Middle frontal gyrus (tissue), 1 donor: ENCODE measurements around the gene GRIA1.

Source experiments
- DNase-seq: peaks from one replicate; pipeline ENCODE4 v3.0.0-alpha.2; 2015; ENCODE audit warnings: low spot score; ENCODE audit errors: extremely low spot score

The GRIA1 gene

DNA sequence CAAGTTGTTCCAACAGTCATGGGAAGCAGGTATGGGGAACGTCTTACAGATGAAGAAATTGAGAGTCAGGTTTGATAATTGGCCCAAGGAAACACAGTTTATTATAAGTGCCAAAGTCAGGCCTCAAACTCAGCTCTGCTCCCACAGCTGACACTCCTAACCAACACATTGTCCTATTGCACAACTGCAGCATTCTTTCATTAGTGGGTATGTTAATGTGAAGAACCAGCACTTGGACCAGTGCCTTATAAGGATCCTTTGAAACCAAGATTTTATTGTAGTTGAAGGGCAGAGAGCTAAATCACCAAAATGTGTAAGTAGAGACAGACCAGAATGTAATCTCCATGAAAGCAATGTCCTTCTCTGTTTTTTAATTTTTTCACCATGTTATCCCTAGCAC lies 56.1 kb downstream of the GRIA1 start:
- DNase-seq, result no peak

GRCh38 chr5:153551537-153552079 lies 61.1 kb downstream of the GRIA1 start:
- no peak for DNase-seq

DNA sequence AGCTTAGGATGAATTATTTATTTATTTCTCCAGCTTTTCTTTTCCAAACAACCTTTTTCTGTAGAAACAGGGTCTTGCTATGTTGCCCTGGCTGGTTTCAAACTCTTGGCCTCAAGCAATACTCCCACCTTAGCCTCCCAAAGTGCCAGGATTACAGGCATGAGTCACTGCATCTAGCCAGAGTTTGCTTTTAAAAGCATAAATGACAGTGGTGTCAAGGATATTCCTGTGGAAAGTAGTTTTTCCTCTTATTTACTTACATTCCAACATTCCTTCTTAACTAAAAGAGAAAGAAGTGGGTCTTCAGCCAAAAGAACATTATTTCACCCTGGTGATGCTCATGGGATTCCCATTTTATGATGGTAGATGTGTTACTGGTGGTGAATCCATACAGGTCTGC lies 62.4 kb downstream of the GRIA1 start:
- DNase-seq, result no peak

GRCh38 chr5:153555420-153556114 lies 65.1 kb downstream of the GRIA1 start:
- DNase-seq, result no peak

- no peak for DNase-seq
Observed at GRCh38 chr5:153558957-153559356, 68.5 kb downstream of the GRIA1 start.

GRCh38 chr5:153559926-153560325 lies 69.5 kb downstream of the GRIA1 start:
- no peak for DNase-seq

GRCh38 chr5:153562189-153562588 lies 71.7 kb downstream of the GRIA1 start:
- no peak for DNase-seq

GRCh38 chr5:153565822-153566221 lies 75.4 kb downstream of the GRIA1 start:
- DNase-seq, result no peak

DNA sequence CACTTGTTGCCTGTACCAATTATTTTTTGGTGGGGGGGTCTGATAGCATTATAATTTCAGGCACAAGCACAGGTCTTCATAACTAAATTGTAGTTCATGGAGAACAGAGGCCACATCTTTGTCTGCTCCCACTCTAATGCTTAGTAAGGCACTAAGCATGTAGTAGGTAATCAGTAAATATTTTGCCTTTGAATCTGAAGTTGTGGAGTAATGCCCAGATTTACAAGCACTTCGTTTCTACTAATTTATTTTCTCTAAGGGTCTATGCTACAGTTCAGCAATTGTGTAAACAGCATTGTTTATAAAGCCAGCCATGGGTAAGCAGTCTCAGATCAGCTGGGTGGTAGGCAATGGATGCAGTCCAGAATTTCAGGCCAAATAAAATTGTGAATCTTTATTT lies 78.6 kb downstream of the GRIA1 start:
- no peak for DNase-seq

- DNase-seq, result no peak
Observed at GRCh38 chr5:153571162-153571561, 80.7 kb downstream of the GRIA1 start.

- DNase-seq, result no peak
Observed at GRCh38 chr5:153572411-153573145, 82.1 kb downstream of the GRIA1 start.

- no peak for DNase-seq
Observed at GRCh38 chr5:153573326-153574033, 83.0 kb downstream of the GRIA1 start.

DNA sequence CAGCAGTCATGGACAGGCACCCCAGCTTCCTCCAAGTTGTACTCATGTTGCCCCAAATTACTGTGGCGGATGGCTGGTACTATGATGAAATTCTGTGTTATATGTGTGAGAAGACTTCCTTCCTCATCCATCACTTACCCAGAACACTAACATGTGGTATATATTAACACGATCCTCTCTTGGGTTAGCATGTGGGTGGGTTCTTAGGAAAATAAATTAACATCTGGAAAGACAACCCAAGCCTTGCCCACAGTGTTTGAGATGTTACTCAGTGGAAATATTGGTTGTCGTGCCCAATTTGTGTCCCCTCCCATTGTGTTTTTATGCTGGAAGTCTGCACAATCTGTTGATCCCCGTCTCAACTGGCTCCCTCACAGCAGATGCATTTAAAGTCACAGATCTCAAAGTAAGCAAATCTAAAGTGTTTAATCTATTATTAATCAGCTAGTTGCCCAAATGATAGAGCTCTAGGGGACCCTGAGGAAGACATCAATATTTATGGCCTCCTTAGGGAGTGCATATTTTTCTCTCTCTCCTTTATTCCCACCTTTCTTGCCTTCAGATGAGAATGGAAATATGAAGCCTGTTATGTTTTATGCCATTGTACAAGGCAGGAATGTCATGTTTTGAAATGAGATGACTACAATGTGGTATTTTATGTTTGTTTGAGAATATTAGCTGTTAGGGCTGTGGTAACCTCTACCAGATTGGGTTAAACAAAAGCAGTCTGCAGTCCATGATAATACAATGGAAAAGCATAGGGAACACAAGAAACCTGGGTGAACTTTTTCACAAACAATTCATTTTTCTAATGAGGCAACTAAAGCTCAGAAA lies 93.9 kb downstream of the GRIA1 start:
- DNase-seq, result no peak

DNA sequence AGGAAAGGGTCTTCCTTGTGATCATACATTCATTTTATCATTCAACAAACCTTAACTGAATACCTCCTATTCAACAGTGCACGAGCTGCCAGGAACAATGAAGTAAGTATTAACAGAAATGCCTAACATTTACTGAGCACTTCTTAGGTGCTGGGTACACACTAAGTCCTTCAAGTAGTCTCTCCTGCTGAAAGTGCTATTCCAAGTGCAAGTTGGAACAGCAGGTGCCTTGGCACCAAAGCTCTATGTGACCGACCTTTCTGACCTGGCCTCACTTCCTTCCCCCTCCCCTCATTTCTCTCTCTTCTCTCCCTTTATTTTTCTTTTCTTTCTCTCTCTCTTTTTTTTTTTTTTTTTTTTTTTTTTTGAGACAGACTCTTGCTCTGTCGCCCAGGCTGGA lies 94.5 kb downstream of the GRIA1 start:
- DNase-seq, result no peak

DNA sequence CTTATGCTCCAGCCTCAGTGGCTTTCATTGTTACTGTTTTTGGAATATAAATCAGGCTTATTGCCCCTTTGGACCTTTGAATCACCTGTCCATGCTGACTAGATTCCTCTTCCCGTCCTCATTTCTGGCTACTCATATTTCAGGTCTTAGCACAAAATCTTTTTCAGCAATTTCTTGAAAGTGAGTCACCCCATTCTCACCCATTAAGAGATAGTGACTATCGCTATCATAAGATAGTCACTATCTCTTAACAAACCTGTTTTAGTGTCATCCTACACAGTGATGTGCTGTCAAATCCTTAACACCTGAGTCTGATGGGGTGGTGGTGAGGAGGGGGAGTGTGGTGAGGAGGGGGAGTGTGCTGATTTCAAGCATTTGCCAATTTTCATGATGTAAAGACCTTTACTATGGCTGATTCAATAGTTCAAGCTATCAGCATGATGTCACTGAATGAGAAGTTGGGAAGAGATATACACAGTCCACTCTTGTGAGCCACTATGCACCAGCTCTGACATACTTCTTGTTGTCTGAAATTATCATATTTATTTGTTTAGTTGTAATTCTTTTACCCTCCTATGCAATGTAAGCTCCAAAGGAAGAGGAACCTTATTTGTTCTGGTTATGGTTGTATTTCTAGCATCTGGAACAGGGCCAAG lies 95.3 kb downstream of the GRIA1 start:
- DNase-seq, result no peak

- no peak for DNase-seq
Observed at GRCh38 chr5:153592081-153592480, 101.6 kb downstream of the GRIA1 start.

DNA sequence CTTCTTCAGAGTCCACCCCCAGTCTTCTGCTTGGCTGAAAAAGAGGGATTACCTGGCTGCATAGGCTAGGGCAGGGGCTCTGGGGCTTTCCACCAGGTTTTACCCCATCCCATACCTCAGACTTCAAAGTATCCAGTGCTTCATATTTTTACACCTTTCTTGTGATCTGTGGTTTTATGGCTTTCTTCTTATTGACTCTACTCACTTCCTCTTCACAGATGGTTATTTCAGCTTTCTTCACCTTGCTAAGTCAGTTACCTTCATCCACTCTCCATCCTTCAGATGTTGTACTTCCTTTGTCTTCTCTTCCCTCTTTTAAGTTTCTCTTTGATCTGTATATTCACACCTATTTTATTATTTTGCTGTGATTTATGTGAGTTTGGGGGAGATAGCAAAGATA lies 104.3 kb downstream of the GRIA1 start:
- no peak for DNase-seq

- no peak for DNase-seq
Observed at GRCh38 chr5:153598099-153598498, 107.6 kb downstream of the GRIA1 start.

DNA sequence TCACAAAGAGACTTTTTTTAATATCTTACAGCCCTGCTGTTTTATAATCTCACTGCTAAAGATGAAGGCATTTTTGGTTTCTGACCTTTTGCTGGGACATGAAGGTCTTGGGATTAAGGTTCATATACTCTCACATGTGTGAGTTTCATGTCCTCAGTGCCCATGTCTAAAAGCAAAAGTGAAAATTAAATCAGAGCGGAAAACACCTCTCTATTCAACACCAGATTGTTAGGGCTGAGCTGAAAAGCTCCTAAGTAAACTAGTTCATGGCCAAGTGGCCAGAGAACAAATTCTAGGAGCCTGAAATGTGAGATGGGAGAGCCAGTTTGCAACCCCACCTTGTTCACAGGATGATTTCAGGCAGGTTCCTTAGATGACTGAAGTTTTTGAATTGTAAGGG lies 110.9 kb downstream of the GRIA1 start:
- no peak for DNase-seq

DNA sequence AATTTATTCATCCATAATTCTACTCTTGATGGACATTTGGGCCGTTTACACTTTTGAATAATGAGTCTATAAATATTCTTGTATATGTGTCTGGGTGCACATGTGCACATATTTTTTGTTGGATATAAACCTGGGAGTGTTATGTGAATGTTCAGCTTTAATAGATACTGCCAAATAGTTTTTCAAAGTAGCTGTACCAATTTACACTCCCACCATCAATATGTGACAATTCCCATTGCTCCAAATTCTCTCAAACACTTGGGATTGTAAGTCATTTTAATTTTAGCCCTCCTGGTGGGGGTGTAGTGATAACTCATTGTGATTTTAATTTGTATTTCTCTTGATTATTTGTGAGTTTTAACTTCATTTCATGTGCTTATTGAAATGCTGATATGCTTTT lies 114.9 kb downstream of the GRIA1 start:
- no peak for DNase-seq

GRCh38 chr5:153610009-153610408 lies 119.5 kb downstream of the GRIA1 start:
- DNase-seq, result no peak
